GM12878 (cell line): Measurements from ENCODE around the gene CTDP1. TPM values are rescaled to one million over a fixed set of nuclear protein-coding genes. Genes with fewer than 3 reads are reported as not detected.
"Not testable (repeated sequence)": the region's sequence is repeated elsewhere in the genome, so short reads cannot be mapped to it uniquely, and the experiment has no call there.

Experiments
- ATAC-seq: fragments of 200-7000 bp; cut with Tn5 transposase; 3 replicates; pipeline ENCODE4 v1.9.1; 2020; ENCODE audit warnings: mild to moderate bottlenecking, moderate library complexity
- BruUV-seq: library from RNA; stranded (reverse); fragments of 400-500 nt; replicated peaks from 2 replicates; lab custom pipeline; 2021; lab: Mats Ljungman, UMichigan
- CTCF ChIA-PET: fragments of 300-600 bp; sonication (Branson Sonifier 250); formaldehyde crosslinking; extraction: SDS; loops from one replicate; lab custom pipeline; 2021; ENCODE audit warnings: inconsistent platforms; lab: Yijun Ruan, JAX
- POLR2A ChIA-PET: fragments of 350-600 bp; formaldehyde crosslinking; extraction: SDS; loops from one replicate; lab custom pipeline; 2021; ENCODE audit warnings: inconsistent platforms; lab: Charles Lee
- RAD21 ChIA-PET: fragments of 300-600 bp; sonication (Branson Sonifier 250); formaldehyde crosslinking; loops from one replicate; lab custom pipeline; 2023; ENCODE audit warnings: antibody characterized with exemption; ENCODE audit not compliant: unreplicated experiment; lab: Charles Lee
- SMC1A ChIA-PET: fragments of 300-600 bp; sonication (Branson Sonifier 250); formaldehyde crosslinking; loops from one replicate; lab custom pipeline; 2023; ENCODE audit not compliant: unreplicated experiment, uncharacterized antibody; lab: Charles Lee
- DNase-seq: peaks from one replicate; pipeline ENCODE4 v3.0.0-alpha.2; 2011; ENCODE audit warnings: low read depth, low spot score
- FAIRE-seq: peaks from 3 replicates; lab custom pipeline; 2011; peaks lifted over from hg19 to GRCh38; lab: Jason Lieb, UNC
- H2AFZ ChIP-seq: 2 replicates; pipeline ENCODE4 v1.6.0; 2011; ENCODE audit warnings: low read depth, low read length, control low read depth; ENCODE audit not compliant: control insufficient read depth
- H3K27ac ChIP-seq: 2 replicates; pipeline ENCODE4 v1.5.1; 2011; ENCODE audit warnings: control low read depth; ENCODE audit not compliant: control insufficient read depth, insufficient read depth
- H3K27me3 ChIP-seq, 2 experiments: replicated peaks in 1 of 2; 2 replicates each; pipeline versions ENCODE4 v1.6.0 to v1.6.1; 2011; ENCODE audit warnings: low read length in 1 of 2; ENCODE audit not compliant: control insufficient read depth in 2 of 2, insufficient read depth in 2 of 2
- H3K36me3 ChIP-seq, 2 experiments: 2 replicates each; pipeline ENCODE4 v1.5.1; 2011; ENCODE audit warnings: low read length in 1 of 2; ENCODE audit not compliant: control insufficient read depth in 2 of 2, insufficient read depth in 2 of 2
- H3K4me1 ChIP-seq: 2 replicates; pipeline ENCODE4 v1.6.1; 2011; ENCODE audit warnings: mild to moderate bottlenecking, low read length, moderate library complexity, mixed read lengths; ENCODE audit not compliant: control insufficient read depth, insufficient read depth
- H3K4me2 ChIP-seq: 2 replicates; pipeline ENCODE4 v1.6.0; 2011; ENCODE audit warnings: control low read depth; ENCODE audit not compliant: control insufficient read depth, insufficient read depth
- H3K4me3 ChIP-seq: fragments of 200-600 bp; sonication (generic); 2 replicates; pipeline ENCODE4 v1.5.1; 2016
- H3K79me2 ChIP-seq: 2 replicates; pipeline ENCODE4 v1.6.0; 2011; ENCODE audit warnings: low read length; ENCODE audit not compliant: control insufficient read depth, insufficient read depth
- H3K9ac ChIP-seq: 2 replicates; pipeline ENCODE4 v1.8.0; 2011; ENCODE audit warnings: low read length, control low read depth, mixed read lengths; ENCODE audit not compliant: control insufficient read depth, insufficient read depth
- H3K9me3 ChIP-seq: replicated peaks from 3 replicates; pipeline ENCODE4 v1.5.1; 2011; ENCODE audit warnings: mild to moderate bottlenecking, low read length; ENCODE audit not compliant: control insufficient read depth, insufficient read depth
- H4K20me1 ChIP-seq: 2 replicates; pipeline ENCODE4 v1.6.0; 2011; ENCODE audit not compliant: control insufficient read depth, insufficient read depth
- E4F1 ChIP-seq: fragments of 450-650 bp; IDR thresholded peaks from 2 replicates; pipeline ENCODE4 v1.6.1; 2018; ENCODE audit warnings: borderline replicate concordance, mild to moderate bottlenecking; ENCODE audit not compliant: partially characterized antibody
- MTA3 ChIP-seq: IDR thresholded peaks from 2 replicates; pipeline ENCODE4 v1.6.1; 2012; ENCODE audit warnings: low read length, inconsistent platforms, borderline replicate concordance
- SPI1 ChIP-seq: IDR thresholded peaks from 2 replicates; pipeline ENCODE4 v1.6.1; 2011; ENCODE audit warnings: low read depth, mild to moderate bottlenecking, low read length, moderate library complexity, borderline replicate concordance; ENCODE audit not compliant: insufficient read depth
- SREBF1 ChIP-seq: IDR thresholded peaks from 2 replicates; pipeline ENCODE4 v1.6.1; 2012; ENCODE audit warnings: mild to moderate bottlenecking, low read length
- WGBS: methylation state at CpG from one replicate; pipeline ENCODE4 v1.1.6; 2016; ENCODE audit warnings: low lambda C conversion rate; ENCODE audit not compliant: insufficient replicate concordance, insufficient coverage; ENCODE audit errors: missing lambda C conversion rate; 5-methylcytosine and 5-hydroxymethylcytosine counted together
- in situ Hi-C: fragments of 300-500 bp; cut with MboI; formaldehyde crosslinking; loops from 9 replicates; pipeline ENCODE4 v1.14.3; 2018; ENCODE audit warnings: mixed read lengths
- intact Hi-C: fragments of 100-400 bp; cut with micrococcal nuclease; formaldehyde crosslinking; loops from one replicate; pipeline ENCODE4 v1.14.2; 2022; ENCODE audit not compliant: unreplicated experiment
- polyA plus RNA-seq, 11 experiments: library from polyadenylated mRNA; depleted of rRNA in 4 of 11; unstranded in 6 of 11; stranded (reverse) in 5 of 11; fragments of >200 nt; fragmentation: Nextera tagmentation in 4 of 11; fragmentation: Illumina TruSeq in 1 of 11; extraction: Ambion mirVana in 4 of 11; extraction: Trizol in 1 of 11; gene quantifications; 1 replicate in 1 of 11; 2 replicates in 10 of 11; pipeline versions ENCODE4 v1.2.1 to v1.2.3, GENCODE V29; 2011 to 2016; ENCODE audit warnings: inconsistent platforms in 2 of 11, missing spikeins in 2 of 11, low read depth in 1 of 11
- total RNA-seq, 4 experiments: library from RNA; depleted of rRNA in 3 of 4; stranded (reverse); fragments of >200 nt in 3 of 4; fragmentation: Illumina TruSeq in 1 of 4; extraction: Trizol in 1 of 4; gene quantifications; 2 replicates each; pipeline versions ENCODE4 v1.2.1 to v1.2.3, GENCODE V29; 2013 to 2021

CTDP1 gene
- total and polyA plus RNA-seq, 10 of the 15 experiments (the other 5 are each of a cell fraction or from before 2014, with no cell fraction given): 0.32 to 31.3 (median 8.8) TPM

- TF ChIP-seq MTA3: no peak
- no peak for TF ChIP-seq SPI1
- no peak for TF ChIP-seq SREBF1
- TF ChIP-seq E4F1: no peak
Measured at GRCh38 chr18:79750980-79751571, 71.5 kb downstream of the CTDP1 start (continued).

- H3K9ac ChIP-seq, H3K4me2 ChIP-seq, H3K79me2 ChIP-seq, H3K9me3 ChIP-seq, H4K20me1 ChIP-seq, H3K4me3 ChIP-seq, H3K4me1 ChIP-seq, intact Hi-C loops, in situ Hi-C loops, H3K27ac ChIP-seq, CTCF ChIA-PET, ATAC-seq, DNase-seq, RAD21 ChIA-PET, POLR2A ChIA-PET, H2AFZ ChIP-seq, FAIRE-seq, H3K27me3 ChIP-seq, SMC1A ChIA-PET, BruUV-seq: not testable (repeated sequence)
- peaks cover 12 to 13% of the 10 kb centered on the region in 2 experiments for H3K36me3 ChIP-seq
- 97% methylated on average over 16 of the region's 20 CpGs for WGBS
Measured at GRCh38 chr18:79751918-79752578, 72.4 kb downstream of the CTDP1 start.

GRCh38 chr18:79752946-79753345, 73.3 kb downstream of the CTDP1 start:
- H3K27ac ChIP-seq, DNase-seq, H3K4me1 ChIP-seq, H3K4me3 ChIP-seq, H3K9ac ChIP-seq, SMC1A ChIA-PET, intact Hi-C loops, CTCF ChIA-PET, ATAC-seq, H2AFZ ChIP-seq, FAIRE-seq, BruUV-seq, in situ Hi-C loops, RAD21 ChIA-PET, POLR2A ChIA-PET, H3K9me3 ChIP-seq, H4K20me1 ChIP-seq, H3K4me2 ChIP-seq, H3K79me2 ChIP-seq, H3K27me3 ChIP-seq: not testable (repeated sequence)
- H3K36me3 ChIP-seq: peaks cover 12 to 13% of the 10 kb centered on the region in 2 experiments
- whole genome bisulfite sequencing: 85% methylated on average over 8 of the region's 8 CpGs
